HG03196 (cell line): ENCODE measurements around the gene DNAJC5G.
"Not testable (repeated sequence)": the region's sequence is repeated elsewhere in the genome, so short reads cannot be mapped to it uniquely, and the experiment has no call there.

Experiments
- ATAC-seq: cut with Tn5 transposase; IDR thresholded peaks from one replicate; pipeline ENCODE4 v1.9.1; 2021; ENCODE audit not compliant: unreplicated experiment

The DNAJC5G gene

DNA sequence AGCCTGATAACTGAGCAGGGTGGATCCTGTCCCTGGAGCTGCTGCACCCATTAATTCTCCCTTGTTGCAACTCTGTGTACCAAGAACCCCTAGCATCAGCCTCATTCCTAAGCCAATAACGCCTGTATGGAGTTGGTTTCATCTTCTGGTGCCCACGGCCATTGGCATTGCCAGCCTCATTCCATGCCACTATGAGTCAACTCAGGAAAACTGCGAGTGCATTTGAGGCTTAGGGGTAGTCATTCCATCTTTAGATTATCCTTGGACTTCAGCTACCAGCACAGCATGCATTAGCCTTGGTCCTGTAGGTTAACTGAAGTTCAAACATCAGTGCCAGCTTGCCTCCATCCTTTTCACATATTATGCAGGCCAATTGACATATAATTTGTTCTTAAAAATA, 5.6 kb downstream of the DNAJC5G start:
- no peak for ATAC-seq

- ATAC-seq: no peak
Measured at GRCh38 chr2:27281442-27281841, 6.2 kb downstream of the DNAJC5G start.

- no peak for ATAC-seq
Measured at GRCh38 chr2:27281855-27282559, 6.8 kb downstream of the DNAJC5G start, which contains the start of gene TRIM54. Gene TRIM54 (plus strand): TSS chr2:27282429. CDS start chr2:27282732, 303 bp downstream.

DNA sequence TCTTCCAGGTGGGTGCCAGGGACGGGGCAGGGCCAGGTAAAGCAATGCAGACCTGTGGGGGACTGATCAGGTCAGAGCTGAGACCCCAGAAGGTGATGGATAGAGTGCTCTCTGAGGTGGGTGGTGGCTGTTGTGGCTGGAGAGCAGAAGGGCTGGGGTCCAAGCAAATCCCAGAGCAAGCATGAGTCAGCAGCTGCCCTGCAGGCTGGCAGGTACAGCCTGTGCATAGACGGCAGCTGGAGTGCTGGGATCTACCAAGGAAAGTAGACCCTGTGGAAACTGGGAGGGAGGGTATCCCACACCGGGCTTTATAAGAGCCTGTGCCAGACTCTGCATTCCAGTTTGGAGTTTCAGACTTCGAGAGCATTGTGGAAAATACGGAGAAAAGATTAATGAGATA, 7.7 kb downstream of the DNAJC5G start:
- ATAC-seq: no peak

GRCh38 chr2:27284996-27285395, 9.8 kb downstream of the DNAJC5G start:
- ATAC-seq: no peak

DNA sequence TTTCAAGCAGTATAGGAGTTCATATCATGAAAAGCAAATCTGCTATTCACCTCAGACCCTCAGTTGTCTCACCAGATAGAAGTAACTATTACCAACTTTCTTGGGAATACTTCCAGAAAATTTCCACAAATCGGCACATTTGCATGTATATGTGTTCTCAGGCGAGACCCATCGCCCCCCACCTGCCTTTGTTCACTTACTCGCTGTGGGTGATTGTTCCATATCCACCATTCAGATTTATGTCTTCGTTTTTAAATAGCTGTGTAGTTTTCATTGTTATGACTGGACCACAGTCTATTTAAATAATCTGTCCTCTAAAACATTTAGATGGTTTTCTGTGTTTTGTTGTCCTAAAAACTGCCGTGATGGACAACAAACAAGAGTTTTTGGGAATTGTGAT, 10.2 kb downstream of the DNAJC5G start:
- ATAC-seq: no peak

DNA sequence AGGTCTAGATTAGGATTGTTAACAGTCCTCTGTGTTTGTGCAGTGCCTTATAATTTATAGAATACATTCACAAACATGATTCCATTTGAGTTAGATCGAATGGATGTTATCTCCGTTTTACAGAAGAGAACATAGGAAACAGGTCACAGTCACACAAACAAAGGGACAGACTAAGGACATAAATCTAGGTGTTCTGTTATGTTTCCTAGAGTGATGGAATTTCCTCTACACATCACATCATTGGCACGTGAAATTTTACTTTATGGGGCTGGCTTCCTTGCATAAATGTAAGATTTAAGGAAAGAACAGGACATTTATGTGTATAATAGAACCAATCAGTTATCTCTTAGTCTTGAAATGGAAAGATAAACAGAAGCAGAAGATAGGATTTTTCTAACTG, 13.4 kb downstream of the DNAJC5G start:
- ATAC-seq: no peak

- ATAC-seq: no peak
Measured at GRCh38 chr2:27290549-27290948, 15.3 kb downstream of the DNAJC5G start.

DNA sequence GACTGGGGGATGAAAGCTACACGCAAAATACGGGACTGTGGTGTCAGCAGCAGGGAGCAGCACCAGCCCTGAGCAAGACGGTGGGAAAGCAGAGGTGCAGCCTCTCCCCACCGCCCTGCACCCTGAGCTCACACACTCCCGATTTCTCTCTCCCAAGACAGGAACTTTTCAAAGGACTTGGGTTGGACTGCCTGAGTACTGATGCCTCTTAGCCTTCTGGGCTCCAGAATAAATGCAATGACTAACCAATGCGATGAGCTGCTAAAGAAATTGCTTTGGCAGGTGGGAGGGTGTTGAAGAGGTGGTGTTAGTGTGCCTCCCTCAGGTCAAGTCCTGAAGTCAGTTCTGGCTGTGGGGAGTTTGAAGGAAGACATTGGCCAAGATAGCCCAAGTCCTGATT, 16.6 kb downstream of the DNAJC5G start:
- ATAC-seq: no peak

- ATAC-seq: no peak
Measured at GRCh38 chr2:27294928-27295327, 19.7 kb downstream of the DNAJC5G start.

GRCh38 chr2:27296481-27296880, 21.2 kb downstream of the DNAJC5G start:
- ATAC-seq: no peak

GRCh38 chr2:27297195-27297594, 22.0 kb downstream of the DNAJC5G start:
- no peak for ATAC-seq

- no peak for ATAC-seq
Measured at GRCh38 chr2:27298391-27299080, 23.3 kb downstream of the DNAJC5G start.

GRCh38 chr2:27300606-27301005, 25.4 kb downstream of the DNAJC5G start:
- not testable (repeated sequence) for ATAC-seq

- no peak for ATAC-seq
Measured at GRCh38 chr2:27303093-27304025, 28.1 kb downstream of the DNAJC5G start.

GRCh38 chr2:27304488-27305240, 29.4 kb downstream of the DNAJC5G start:
- no peak for ATAC-seq

GRCh38 chr2:27305516-27305915, 30.3 kb downstream of the DNAJC5G start:
- no peak for ATAC-seq

- no peak for ATAC-seq
Measured at GRCh38 chr2:27306136-27306535, 30.9 kb downstream of the DNAJC5G start.

DNA sequence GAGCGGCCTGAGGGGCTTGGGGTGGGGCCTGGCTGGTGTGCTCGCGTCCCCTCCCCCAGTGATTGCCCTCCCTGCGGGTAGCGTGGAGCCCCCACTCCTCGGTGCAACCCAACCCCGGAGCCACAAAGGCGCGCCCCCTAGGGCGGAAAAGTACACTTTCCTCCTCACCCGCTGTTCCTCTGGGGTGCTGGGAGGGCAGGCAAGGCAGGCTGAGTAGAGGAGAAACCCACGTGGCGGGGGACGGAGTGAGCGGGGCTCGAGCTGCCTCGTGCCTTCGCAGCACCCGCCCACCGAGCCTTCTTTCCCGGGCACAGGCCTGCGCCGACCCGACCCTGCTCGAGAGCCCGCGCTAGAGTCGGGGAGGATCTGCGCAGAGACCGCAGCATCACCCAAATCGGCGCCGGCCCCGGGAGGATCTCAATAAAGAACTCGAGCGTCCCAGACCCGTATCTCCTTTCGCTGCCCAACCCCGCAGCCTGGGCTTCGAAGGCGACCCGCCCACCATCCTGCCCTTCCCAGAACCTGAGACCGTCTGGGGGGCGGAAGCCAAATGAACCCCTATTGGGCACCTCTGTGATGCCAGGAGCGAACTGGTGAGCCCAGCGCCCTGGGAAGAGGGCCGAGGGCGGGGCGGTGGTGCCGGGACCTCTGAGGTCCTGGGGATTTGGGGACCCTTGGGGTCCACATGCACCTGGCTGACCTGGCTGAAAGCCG, 31.5 kb downstream of the DNAJC5G start:
- no peak for ATAC-seq

GRCh38 chr2:27307287-27307544, 32.0 kb downstream of the DNAJC5G start:
- no peak for ATAC-seq
